Left hindlimb (tissue), 1 donor: Measurements from ENCODE around the gene AKNA.

Experiments
- DNase-seq: peaks from one replicate; pipeline ENCODE4 v3.0.0-alpha.2; 2018

Gene AKNA

DNA sequence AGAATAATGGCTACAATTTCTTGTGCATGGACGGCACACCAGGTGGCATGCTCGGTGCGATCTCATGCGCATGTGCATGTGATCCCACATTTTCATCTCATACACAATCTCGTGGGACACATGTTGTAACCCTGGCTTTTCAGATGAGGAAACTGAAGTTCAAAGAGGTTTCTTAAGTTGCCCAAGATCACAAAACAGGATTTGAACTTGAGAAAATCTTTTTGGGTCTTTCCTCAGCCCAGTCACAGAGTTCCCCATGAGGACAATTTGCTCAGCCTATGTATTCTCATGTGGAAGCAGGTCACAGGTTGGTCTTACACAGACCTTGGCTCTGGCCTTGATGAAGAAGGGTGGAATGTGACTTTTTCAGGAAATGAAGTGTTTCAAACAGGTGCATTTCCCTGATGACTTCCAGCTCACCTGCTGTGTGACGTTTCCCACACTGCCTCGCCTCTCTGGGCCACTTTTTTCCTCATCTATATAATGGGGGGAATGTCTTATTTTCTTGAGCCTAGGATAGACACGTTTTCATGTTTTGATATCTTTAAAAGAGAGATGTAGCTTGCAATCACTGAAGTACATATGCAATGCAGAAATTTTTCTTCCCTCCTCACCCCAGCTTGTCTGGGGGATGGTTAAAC, 71.9 kb downstream of the AKNA start:
- no peak for DNase-seq

DNA sequence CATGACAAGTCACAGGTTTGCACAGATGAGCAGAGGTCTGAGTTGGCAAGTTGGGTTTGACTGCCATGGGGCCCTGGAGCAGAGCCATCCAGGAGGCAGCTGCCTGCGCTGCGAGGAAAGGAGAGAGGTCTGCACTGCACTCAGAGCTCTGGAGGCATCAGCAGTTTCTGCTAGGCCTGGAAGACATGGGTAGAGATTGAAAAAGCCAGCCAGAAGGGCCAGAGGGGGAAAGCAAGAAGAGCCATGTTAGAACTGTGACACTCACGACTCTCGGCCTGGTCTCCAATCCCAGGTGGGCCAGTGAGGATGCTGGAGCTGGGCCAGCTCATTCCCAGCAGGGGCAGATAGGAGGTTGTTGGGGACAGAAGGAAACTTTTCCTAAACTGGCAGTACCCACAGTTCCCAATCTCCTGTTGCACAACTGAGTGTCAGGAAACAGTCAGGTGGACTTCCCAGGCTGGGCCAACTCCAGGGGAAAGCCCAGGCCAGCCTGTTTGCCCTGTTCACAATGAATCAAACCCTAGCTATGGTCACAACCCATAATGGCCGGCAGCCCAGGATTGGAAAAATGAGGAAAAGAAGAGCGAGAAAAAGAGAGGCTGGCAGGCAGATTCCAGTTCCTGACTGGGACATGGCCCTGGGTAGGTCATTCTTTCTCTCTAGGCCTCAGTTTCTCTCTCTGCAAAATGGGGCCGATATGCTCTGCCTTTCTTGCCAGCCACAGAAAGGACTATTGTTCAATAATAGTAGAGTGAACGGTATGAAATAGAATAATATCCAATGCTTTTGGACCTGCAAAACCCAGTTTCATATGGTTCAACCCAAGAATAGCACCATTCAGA, 72.7 kb downstream of the AKNA start:
- no peak for DNase-seq

DNA sequence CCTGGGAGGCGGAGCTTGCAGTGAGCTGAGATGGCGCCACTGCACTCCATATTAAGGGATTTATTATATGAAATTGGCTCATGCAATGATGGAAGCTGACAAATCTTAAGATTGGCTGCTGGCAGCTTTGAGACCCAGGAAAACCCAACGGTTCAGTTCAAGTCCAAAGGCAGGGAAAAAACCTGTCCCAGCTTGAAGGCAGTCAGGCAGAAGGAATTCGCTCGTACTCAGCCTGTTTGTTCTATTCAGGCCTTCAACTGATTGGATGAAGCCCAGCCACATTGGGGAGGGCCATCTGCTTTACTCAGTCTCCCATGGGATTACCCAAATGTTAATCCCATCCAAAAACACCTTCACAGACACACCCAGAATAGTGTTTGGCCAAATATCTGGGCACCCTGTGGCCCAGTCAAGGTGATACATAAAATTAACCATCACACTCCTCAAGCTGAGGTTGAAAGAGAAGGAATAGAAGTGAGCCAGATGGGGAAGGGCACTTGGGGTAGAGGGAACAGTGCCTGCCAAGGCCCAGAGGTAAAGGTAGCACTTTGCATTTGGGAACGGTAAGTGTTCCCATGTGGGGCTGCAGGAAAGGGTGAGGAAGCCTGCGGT, 73.4 kb downstream of the AKNA start:
- no peak for DNase-seq

DNA sequence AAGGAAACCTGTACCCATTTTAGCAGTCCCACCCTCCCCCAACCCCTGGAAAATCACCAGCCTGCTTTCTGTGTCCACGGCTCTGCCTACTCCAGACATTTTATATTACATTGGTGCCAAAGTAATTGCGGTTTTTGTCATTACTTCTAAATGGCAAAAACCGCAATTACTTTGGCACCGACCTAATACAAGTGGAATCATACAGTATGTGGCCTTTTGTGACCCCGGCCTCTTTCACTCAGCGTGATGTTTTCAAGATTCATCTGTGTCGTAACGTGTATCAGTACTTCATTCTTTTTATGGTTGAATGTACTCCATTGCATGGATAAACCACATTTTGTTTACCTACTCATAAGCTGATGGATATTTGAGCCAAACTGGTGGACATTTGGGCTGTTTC, 74.6 kb downstream of the AKNA start:
- no peak for DNase-seq

DNA sequence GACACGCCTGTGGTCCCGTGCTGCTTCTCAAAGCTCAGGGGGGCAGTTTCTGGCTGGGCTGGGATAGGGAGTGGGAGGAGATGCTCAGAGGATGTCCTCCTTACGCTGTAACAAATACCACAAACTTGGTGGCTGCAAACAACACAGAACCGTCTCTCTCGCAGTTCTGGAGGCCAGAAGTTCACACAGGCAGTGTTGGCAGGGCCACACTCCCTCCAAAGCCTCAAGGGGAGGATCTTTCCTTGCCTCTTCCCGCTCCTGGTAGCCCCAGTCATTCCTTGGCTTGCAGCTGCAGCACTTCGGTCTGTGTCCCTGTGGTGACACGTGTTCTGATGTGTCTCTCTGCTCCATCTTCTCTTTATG, 75.3 kb downstream of the AKNA start:
- DNase-seq = no peak

DNA sequence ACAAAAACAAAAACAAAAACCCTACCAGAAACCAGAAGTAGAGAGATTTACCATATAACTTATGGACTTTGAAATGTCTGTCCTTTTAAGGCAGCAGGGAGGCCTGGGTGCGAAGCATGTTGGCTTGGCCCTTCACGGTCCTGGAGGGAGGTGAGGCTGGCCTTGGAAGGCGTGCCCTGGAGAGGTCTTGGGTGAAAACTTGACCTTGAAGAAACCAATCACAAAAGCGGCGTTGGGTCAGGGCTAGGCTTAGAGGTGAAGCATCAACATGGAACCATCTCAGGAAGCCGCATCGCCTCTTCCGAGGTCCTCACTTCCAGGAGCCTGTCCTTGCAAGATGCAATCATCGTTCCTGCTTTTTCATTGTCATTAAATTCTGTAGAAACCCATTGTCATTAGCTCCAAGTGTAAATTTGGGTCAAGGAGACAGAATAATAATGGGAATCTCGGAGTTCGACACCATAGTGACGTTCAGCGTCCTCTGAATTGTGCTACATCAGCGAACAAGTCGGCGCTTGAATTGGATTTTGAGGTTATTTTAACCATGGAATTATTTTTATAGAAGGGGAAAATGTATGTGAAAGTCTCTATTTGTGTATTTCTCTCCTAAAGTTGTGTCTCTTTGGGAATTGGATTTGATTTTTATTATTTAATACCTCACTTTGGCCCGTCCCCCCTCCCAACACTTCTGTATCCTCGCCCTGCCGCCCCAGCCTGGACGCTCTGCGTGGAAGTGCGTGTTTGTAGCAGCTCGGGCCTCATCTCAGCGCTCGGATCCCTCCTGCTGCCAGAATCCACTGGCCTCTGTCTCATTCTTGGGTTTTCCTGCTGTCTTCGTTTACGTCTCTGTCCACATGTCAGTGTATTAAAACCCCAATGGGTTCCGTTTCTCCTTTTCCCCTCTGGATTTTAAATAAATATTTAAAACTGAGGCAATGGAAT, 75.9 kb downstream of the AKNA start:
- no peak for DNase-seq

DNA sequence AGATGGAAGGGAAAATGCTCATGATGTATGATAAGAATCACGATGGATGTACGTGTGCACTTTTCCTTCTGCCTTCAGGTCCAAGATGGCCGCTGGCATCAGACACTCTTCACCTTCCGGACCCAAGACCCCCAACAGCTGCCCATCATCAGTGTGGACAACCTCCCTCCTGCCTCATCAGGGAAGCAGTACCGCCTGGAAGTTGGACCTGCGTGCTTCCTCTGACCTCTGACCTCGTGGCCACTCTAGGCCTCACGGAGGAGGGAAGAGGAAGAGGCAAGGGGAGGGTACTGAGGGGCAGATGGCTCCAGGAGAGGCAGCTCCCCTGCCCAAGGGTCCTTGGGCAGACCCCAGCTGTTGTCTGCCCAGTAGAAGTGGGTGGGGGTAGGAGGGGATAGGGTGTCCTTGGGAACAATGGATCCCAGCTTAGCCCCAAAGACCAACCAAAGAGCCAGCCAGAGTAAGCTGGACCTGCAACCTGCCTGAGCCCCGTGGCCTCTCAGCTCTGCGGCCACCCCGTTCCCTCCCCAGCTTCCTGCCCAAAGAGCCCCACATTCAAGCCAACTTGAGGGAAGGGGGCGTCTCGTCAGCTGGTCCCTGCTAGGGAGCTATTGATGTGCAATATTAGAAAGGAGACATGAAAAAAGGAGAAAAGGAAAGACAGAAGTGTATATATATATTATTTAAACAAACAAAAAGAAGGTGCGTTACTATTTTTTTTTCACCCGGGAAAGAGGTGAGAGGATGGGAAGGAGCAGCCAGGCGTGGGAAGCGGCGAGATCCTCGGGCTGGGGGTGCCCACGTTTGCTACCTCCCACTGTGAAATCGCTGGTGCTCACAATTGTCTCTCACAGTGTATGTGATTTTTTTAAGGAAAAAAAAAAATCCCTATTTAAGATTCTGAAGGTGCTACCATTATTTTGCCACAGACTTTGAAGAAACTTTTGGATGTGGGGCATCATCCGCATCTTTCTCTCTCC, 77.0 kb downstream of the AKNA start:
- no peak for DNase-seq

DNA sequence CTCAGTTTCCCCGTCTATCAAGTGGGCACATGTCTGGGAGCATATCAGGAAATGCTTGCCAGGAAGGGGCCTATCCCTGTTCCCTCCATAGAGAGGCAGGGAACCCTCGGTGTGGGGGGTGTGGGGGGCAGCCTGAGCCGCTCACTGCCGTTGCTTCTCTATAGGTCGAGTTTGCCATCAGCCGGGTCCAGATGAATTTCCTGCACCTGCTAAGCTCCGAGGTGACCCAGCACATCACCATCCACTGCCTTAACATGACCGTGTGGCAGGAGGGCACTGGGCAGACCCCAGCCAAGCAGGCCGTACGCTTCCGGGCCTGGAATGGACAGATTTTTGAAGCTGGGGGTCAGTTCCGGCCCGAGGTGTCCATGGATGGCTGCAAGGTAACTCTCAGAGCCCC, 78.7 kb downstream of the AKNA start:
- no peak for DNase-seq

DNA sequence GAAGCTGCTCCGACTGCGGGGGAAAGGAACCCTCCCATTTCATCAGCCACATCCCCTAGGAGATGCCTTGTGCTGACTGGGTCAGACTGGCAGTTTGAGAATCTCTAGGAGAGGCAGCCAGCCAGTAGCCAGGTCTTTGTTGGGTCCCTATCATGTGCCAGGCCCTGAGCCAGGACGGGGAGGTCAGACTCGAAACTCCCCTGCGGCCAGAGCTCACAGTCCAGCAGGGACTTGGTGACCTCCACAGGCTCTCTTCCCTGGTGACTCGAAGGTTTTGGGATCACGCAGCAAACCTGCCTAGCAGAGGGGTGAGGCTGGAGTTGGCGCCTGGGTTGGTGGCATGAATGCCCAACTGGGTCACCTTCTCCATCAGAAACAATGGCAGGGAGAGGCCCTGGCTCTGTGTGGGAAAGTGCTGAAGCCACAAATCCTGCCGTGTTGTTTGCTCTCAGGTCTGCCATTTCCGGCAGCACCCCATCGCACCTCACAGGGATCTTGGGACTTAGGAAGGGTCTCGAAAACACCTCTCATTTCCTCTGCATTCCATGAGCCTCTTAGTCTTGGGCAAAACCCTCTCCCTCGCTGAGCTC, 79.3 kb downstream of the AKNA start:
- DNase-seq = no peak

DNA sequence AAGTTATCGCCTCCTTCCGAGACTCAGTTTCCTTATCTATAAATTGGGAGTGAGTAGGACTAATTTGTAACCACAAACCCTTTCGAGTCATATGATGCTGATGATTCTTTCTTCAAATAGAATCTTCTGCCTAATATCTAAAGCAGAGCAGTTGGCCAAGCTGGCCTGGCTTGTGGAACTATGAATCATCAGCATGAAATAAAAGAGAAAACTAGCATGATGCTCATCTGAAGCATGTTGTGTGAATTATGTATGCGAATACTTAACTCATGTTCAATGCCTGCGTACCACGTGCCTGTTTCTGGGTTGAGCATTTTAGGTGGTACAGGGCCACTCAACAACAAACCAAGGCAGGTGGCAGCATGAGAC, 79.9 kb downstream of the AKNA start:
- no peak for DNase-seq

DNA sequence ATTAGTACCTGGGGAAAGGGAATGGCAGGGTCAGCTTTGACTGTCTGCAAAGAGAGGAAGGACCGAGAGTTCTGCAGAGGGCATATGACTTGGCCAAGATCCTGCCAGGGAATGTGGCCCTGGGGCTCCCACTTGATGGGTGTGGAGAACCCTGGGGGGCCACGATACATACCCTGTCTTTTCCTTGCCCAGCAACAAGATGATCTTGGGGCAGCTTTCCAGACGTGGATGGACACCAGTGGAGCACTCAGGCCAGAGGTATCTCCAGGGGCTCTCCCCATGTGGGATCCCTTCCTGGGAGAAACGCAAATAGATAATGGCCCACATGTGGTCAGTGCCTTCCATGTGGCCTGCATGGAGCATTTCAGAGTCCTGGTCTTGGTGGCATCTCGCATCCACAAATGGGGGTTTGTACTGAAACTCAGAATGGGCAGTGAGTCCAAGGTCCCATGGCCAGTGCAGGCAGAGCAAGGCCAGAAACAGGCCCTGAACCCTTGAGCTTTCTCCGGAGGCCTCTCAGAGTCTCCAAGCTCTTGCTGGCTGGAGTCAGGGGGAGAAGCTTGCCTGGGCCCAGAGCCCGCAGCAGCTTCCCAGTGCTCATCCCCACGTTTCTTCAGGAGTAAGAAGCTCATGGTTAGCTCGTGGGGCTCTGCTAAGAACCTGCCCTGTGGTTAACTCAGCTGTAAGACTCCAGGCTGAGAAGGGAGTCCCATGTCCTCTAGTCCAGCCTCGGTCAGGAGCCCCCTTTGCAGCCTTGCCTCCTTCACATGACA, 83.2 kb downstream of the AKNA start:
- DNase-seq = peak; percentile 28

DNA sequence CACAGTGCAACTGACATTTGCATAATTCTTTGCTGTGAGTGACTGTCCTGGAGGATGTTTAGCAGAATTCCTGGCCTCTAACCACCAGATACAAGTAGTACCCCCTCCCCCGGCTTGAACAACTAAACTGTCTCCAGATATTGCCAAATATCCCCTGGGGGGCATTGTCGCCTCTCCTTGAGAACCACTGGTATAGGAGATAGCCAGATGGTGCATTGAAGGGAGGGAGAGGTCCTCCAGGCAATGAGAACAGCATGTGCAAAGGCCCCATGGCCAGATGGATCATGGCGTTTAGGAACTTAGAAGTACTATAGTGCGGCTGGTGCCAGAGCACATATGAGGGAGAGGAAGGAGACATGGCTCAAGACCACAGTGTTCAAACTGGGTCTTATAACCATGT, 83.8 kb downstream of the AKNA start:
- DNase-seq = no peak

DNA sequence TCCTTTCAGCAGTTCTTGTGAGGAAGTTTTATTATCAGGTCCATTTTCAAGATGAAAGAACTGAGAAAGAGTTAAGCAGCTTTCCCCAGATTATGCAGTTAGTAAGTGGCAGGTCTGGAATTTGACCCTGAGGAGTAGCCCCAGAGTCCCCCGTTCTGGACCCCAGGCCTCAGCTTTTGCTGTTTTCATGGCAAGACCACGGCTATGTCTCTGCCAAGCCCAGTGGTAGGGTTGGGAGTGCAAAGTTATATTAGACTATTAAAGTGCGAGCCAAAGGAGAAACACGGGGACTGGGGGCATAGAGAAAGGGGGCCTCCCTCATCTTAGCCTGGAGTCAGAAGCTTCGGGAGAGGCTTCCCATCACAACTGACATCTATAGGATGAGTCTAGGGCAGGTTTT, 84.2 kb downstream of the AKNA start:
- DNase-seq = peak; percentile 24

DNA sequence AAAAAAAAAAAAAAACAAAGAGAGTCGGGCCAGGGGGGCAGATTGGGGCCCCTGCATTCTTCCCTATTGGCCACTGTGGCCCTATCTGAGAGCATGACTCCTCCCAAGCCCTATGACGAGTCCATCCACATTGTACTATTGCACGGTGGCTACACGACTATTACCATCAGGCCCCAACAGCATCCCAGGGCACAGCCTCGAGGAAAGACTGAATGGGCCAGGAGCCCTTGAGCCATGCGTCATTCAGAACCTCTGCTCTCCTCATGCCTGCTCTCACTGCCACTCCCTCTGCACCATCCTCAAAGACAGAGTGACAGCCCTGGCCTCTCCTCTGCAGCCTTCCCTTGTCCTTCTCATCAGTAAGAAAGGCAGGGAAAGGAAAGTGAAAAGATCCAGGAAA, 85.1 kb downstream of the AKNA start:
- DNase-seq = no peak

DNA sequence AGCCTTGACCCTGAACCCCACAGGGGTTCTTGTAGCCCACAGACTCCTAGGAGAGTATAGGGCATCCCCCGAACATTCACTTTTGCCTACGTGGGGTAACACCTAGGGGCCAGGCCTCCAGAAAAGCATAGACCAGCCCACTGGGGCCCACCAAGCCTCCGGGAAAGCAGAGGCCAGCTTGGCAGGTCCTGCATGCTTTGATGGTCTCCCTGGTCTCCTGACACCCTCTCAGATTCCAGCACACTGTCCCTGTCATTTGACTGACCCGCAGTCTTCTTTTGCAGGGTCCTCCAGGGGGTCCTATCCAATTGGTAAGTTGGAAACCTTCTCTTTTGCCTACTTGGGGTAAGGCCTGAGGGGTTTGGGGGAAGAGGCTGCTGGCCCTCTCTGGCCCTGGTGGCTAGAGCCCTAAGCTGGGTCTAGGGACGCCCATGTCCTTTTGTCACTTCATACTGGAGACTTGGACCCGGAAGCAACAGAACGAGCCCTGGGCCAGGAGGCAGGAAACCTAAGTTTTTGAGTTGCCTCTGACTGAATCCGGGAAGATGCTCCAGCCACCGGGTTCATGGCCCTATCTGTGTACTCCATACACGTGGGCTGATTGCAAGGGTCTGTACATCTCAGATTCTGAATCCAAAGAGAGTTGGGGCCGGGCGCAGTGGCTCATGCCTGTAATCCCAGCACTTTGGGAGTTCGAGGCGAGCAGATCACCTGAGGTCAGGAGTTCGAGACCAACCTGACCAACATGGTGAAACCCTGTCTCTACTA, 85.8 kb downstream of the AKNA start:
- peak; percentile 27 for DNase-seq

DNA sequence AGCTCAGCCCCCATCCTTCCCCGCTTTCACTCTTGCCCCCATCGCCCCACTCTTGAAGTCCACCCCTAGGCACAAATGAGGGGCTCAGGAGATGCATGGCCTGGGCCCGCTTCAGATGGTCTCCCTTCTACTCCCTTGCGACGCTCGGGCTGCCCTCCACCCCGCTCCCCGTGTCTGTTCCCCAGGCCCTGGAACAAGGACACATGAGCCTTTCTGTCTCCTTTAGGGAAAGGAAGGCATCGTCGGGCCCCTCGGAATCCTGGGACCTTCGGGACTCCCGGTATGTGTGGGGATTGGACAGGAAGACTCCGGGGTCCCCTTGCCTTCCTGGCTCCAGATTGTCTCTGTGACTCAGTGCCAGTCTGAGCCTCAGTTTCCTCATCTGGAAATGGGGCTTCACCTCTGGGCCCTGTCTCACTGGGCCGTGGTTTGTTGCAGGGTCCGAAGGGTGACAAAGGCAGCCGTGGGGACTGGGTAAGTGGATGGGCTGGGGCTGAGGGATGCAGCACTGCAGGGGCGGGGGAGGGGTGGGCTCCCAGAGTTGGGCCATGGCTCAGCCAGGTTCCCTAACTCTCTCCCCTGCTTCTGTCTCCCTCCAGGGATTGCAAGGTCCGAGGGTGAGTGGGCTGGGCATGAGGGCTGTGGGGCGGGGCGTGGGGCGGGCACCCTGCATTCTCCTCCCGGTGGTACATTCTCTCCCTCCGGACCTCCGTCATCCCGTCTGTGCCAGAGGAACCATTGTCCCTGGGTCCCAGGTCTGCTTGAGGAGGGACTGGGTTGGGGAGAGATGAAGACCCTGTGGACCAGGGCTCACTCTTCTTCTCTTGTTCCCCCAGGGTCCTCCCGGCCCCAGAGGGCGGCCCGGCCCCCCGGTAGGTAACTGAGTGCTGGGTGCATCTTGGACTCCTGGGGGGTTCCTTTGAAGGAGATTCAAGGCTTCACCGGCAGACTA, 86.7 kb downstream of the AKNA start:
- DNase-seq = peak; percentile 33

DNA sequence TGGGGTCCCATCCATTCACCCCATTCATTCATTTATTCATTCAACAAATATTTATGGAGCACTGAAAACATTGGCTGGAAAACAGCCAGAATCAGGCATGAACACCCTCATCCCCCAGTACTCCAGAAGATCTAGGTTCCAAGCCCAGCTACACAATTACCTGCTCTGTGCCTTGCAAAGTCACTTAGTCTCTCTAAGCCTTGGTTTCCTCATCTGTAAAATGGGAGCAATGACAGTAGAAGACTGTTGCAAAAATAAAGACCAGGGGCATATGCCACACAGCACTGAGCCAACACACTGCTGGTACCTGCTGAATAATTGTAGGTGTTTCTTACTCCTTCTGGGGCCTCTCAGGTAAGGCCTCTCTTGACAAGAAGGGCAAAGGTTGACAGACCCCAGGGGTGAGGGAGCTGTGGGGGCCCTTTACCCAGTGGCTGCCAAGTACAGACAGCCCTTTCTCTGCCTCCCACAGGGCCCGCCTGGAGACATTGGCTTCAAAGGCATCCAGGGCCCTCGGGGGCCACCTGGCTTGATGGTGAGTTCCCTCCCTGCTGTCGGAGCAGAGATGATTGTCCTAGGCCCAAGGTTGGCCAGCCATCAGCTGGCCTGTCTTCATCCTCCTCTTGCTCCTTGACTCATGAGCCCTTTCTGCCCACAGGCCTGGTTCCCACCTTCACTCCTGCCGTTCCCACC, 87.5 kb downstream of the AKNA start:
- DNase-seq = no peak
